ENCODE results near the gene POLR1B. TPM values are rescaled to one million over a fixed set of nuclear protein-coding genes. Genes with fewer than 3 reads are reported as not detected.

Gene POLR1B
- total RNA-seq, 1 donor from 2014 or later: 23.5 TPM

Other genes starting within 250 kb of the POLR1B start
- 3.5 TPM for gene RGPD8, start 108.8 kb upstream of the POLR1B start, total RNA-seq
- gene TTL, start 60.3 kb upstream of the POLR1B start, total RNA-seq: 21.6 TPM
- gene CHCHD5, start 42.1 kb downstream of the POLR1B start, total RNA-seq: 41.5 TPM
- gene SLC20A1, start 103.5 kb downstream of the POLR1B start, total RNA-seq: 18.5 TPM
- not detected for gene NT5DC4, start 178.6 kb downstream of the POLR1B start, total RNA-seq
- 14.0 TPM for gene CKAP2L, start 222.1 kb downstream of the POLR1B start, total RNA-seq
- 9.4 TPM for gene IL1A, start 242.0 kb downstream of the POLR1B start, total RNA-seq

Measured in esophagus mucosa (tissue), 1 donor.